Vagina (tissue), 2 donors: ENCODE data around the gene DSPP. TPM values are rescaled to one million over a fixed set of nuclear protein-coding genes. Genes with fewer than 3 reads are reported as not detected.

Experiments used
- DNase-seq, 2 donors: peaks; one replicate each; pipeline ENCODE4 v3.0.0-alpha.2; 2017; ENCODE audit errors: extremely low spot score in 2 of 2
- H3K27ac ChIP-seq: fragments of 200-600 bp; sonication (generic); one replicate; pipeline ENCODE4 v1.5.1; 2019
- H3K27me3 ChIP-seq: fragments of 200-600 bp; sonication (generic); one replicate; pipeline ENCODE4 v1.5.1; 2019
- H3K36me3 ChIP-seq, 2 donors: fragments of 200-600 bp; sonication (generic); one replicate each; pipeline ENCODE4 v1.5.1; 2017 to 2019
- H3K4me1 ChIP-seq: fragments of 200-600 bp; sonication (generic); one replicate; pipeline ENCODE4 v1.5.1; 2019
- H3K4me3 ChIP-seq, 2 donors: fragments of 200-600 bp; sonication (generic); 1 replicate in 1 of 2; 2 replicates in 1 of 2; pipeline ENCODE4 v1.5.1; 2016 to 2019
- H3K9me3 ChIP-seq: fragments of 200-600 bp; sonication (generic); one replicate; pipeline ENCODE4 v1.5.1; 2019
- CTCF ChIP-seq, 3 experiments: fragments of 450-650 bp in 2 of 3; fragments of 200-600 bp in 1 of 3; sonication (generic) in 1 of 3; IDR thresholded peaks; one replicate each; pipeline ENCODE4 v1.5.1; 2017 to 2019; ENCODE audit warnings: antibody characterized with exemption in 3 of 3, mild to moderate bottlenecking in 2 of 3, moderate library complexity in 2 of 3
- POLR2A ChIP-seq, 2 donors: fragments of 450-650 bp; IDR thresholded peaks; one replicate each; pipeline ENCODE4 v1.6.1; 2017; ENCODE audit warnings: antibody characterized with exemption in 2 of 2, mild to moderate bottlenecking in 2 of 2, moderate library complexity in 2 of 2
- POLR2AphosphoS5 ChIP-seq, 2 donors: sonication (generic); formaldehyde crosslinking; IDR thresholded peaks; one replicate each; pipeline ENCODE4 v1.9.0; 2017; ENCODE audit warnings: antibody characterized with exemption in 2 of 2, mild to moderate bottlenecking in 2 of 2, low read depth in 1 of 2; ENCODE audit not compliant: insufficient read depth in 1 of 2
- intact Hi-C: fragments of 100-400 bp; cut with DNase I; formaldehyde crosslinking; loops from one replicate; pipeline ENCODE4 v1.15.1; 2023
- total RNA-seq: library from RNA; depleted of rRNA; stranded (reverse); fragments of >200 nt; gene quantifications from one replicate; pipeline ENCODE4 v1.2.3, GENCODE V29; 2016

The DSPP gene
- not detected for total RNA-seq

DNA sequence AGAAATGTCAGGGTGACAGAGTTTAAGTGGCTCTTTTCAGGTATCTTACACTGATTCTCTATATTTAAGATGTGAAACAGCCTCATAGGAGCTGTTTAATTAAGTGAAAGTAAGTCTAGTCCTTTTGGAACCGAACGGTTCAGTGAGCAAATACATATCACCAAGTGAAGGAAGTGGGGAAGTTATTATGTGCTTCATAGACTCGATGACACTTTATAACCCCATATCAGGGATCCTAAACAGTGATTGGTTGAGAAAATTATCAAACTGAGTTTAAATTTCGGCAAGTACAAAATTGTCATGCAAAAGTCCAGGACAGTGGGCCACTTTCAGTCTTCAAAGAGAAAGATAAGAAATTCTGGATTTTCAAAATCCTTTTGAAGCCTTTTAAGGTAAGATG lies at the start of gene DSPP:
TSS of gene DSPP (plus strand) at position 301 of the 400 bp plus-strand sequence. CDS start 2,380 bp downstream, outside the sequence.
- intact Hi-C loops, result no loop called here
- Histone ChIP-seq H3K4me3 (no peak within 1 kb of the TSS), H3K36me3 (no peaks in the 10 kb centered on the region), H3K9me3 (no peaks in the 10 kb centered on the region), H3K27me3 (no peaks in the 10 kb centered on the region), H3K27ac (no peak within 1 kb of the TSS), H3K4me1 (no peaks in the 10 kb centered on the region)
- no peak for DNase-seq
- TF ChIP-seq POLR2A (IDR thresholded peaks at IDR 0.05) (no peak), CTCF (IDR thresholded peaks at IDR 0.05) (no peak), POLR2AphosphoS5 (IDR thresholded peaks at IDR 0.05; ENCODE audit: insufficient read depth in 1 of 2, low read depth in 1 of 2) (no peak)

DNA sequence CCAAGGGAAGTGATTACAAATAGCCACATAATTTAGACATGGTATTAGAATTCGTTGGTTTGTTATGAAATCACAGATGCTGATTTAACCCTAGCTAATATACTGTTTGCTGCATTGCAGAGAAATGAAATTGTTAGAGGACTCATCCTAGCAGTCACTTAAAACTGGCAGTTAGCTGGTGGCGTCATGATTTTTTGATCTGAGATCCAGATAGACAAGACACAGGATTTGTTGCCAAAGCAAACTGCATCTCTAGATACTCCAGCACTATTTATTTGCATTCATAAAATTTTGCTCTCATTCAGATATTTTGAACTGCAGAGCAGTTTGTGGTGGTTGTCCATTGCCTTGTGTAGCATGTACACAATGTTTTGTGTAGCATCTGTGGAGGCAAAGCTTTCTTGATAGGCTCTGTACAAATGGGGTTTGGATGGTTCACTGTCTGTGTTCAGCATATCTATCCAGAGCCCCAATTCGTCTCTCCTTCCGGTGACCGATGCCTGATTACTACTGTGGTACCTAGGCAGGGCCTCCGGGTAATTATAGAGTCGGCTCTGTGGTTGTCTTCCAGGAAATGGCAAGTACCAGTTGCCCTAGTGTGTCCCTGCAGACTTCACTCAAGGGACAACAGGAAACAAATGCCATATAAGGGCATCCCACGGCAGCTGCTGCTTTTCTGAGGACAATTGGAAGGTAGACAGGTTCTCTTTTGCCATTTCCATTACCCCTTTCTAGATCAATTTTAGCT lies 49.1 kb upstream of the DSPP start:
- intact Hi-C loops, result no loop called here
- Histone ChIP-seq H3K9me3 (no peaks in the 10 kb centered on the region), H3K4me3 (no peak overlapping the region), H3K27ac (no peak overlapping the region), H3K27me3 (no peaks in the 10 kb centered on the region), H3K36me3 (no peaks in the 10 kb centered on the region), H3K4me1 (peaks cover 7% of the 10 kb centered on the region)
- no peak for TF ChIP-seq CTCF (IDR thresholded peaks at IDR 0.05)
- no peak for DNase-seq

DNA sequence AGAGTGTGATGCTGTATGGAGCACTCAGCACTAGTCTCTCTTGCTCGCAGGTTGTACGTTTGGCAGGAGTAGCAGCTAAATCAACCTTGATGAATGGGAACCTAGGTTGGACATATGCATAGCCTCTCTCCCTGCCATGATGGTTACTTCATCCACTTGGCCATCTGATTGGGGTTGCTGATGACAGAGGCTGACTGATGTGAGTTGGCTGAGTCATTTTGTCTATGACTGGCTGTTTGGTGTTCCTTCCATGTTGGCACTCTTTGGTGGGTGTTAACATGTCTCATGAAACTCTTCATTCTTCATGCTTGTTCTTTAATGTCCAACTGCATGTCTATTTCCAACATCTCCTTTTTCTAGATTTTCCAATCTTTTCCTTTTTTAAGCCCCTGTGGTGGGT lies 47.5 kb upstream of the DSPP start:
- Histone ChIP-seq H3K27ac (no peak overlapping the region), H3K9me3 (no peaks in the 10 kb centered on the region), H3K4me1 (peaks cover 7% of the 10 kb centered on the region), H3K36me3 (no peaks in the 10 kb centered on the region), H3K4me3 (no peak overlapping the region), H3K27me3 (no peaks in the 10 kb centered on the region)
- DNase-seq, result no peak
- TF ChIP-seq POLR2A (IDR thresholded peaks at IDR 0.05) (no peak), CTCF (IDR thresholded peaks at IDR 0.05) (no peak), POLR2AphosphoS5 (IDR thresholded peaks at IDR 0.05; ENCODE audit: insufficient read depth in 1 of 2, low read depth in 1 of 2) (no peak)
- intact Hi-C loops, result no loop called here

- no peaks in the 10 kb centered on the region for H3K4me1 ChIP-seq
- H3K27me3 ChIP-seq, result no peaks in the 10 kb centered on the region
- H3K36me3 ChIP-seq, result no peaks in the 10 kb centered on the region
- H3K4me3 ChIP-seq, result no peak overlapping the region
- H3K27ac ChIP-seq, result no peak overlapping the region
- no peaks in the 10 kb centered on the region for H3K9me3 ChIP-seq
- intact Hi-C loops, result no loop called here
- DNase-seq, result no peak
- TF ChIP-seq POLR2A (IDR thresholded peaks at IDR 0.05) (no peak), POLR2AphosphoS5 (IDR thresholded peaks at IDR 0.05; ENCODE audit: insufficient read depth in 1 of 2, low read depth in 1 of 2) (no peak), CTCF (IDR thresholded peaks at IDR 0.05) (no peak)
These were observed 42.6 kb upstream of the DSPP start for GRCh38 chr4:87565746-87566145.

DNA sequence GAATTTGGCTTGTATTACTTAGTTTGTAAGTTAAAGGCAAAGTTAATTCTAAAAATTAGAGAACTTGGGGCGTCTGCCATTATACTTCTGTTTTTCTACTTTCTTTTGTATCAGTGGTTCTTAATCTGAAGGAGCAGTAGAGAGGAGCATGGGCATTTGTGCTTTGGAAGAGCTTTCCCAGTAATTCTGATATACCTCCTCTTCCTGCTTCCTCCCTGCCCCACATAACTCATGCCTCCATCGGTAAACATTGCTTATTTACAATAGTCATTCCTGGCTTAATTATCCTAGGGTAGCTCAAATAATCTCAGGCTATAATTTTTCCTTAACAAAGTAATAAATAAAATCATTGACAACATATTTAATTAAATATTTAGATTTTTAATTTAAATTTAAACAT lies 42.1 kb upstream of the DSPP start:
- no peak overlapping the region for H3K4me3 ChIP-seq
- no peak overlapping the region for H3K27ac ChIP-seq
- TF ChIP-seq CTCF (IDR thresholded peaks at IDR 0.05), result no peak
- TF ChIP-seq POLR2A (IDR thresholded peaks at IDR 0.05), result no peak
- TF ChIP-seq POLR2AphosphoS5 (IDR thresholded peaks at IDR 0.05; ENCODE audit: insufficient read depth in 1 of 2, low read depth in 1 of 2), result no peak
- no peaks in the 10 kb centered on the region for H3K36me3 ChIP-seq
- H3K27me3 ChIP-seq, result no peaks in the 10 kb centered on the region
- H3K9me3 ChIP-seq, result no peaks in the 10 kb centered on the region
- no peaks in the 10 kb centered on the region for H3K4me1 ChIP-seq
- no peak for DNase-seq
- intact Hi-C loops, result no loop called here
